HepG2 (cell line): Measurements from ENCODE around the gene GLB1L. TPM values are rescaled to one million over a fixed set of nuclear protein-coding genes. Genes with fewer than 3 reads are reported as not detected.

Source experiments
- ATAC-seq: fragments of 200-7000 bp; cut with Tn5 transposase; 3 replicates; pipeline ENCODE4 v1.9.1; 2020; ENCODE audit warnings: mild to moderate bottlenecking, moderate library complexity
- BruUV-seq: library from RNA; stranded (reverse); fragments of 400-500 nt; replicated peaks from 2 replicates; lab custom pipeline; 2021; lab: Mats Ljungman, UMichigan
- CTCF ChIA-PET: fragments of 300-600 bp; formaldehyde crosslinking; extraction: SDS; loops from one replicate; lab custom pipeline; 2021; ENCODE audit warnings: low total read pairs, inconsistent platforms, low intra/inter-chr PET ratio; lab: Yijun Ruan, JAX
- POLR2A ChIA-PET: fragments of 350-600 bp; sonication (Branson Sonifier 250); formaldehyde crosslinking; loops from one replicate; lab custom pipeline; 2020; ENCODE audit warnings: antibody characterized with exemption, inconsistent platforms; lab: Yijun Ruan, JAX
- DNase-seq: peaks from one replicate; pipeline ENCODE4 v3.0.0-alpha.2; 2015; ENCODE audit warnings: low spot score
- FAIRE-seq: peaks from 3 replicates; lab custom pipeline; 2011; peaks lifted over from hg19 to GRCh38; lab: Jason Lieb, UNC
- H2AFZ ChIP-seq: one replicate; pipeline ENCODE4 v1.6.1; 2011; ENCODE audit warnings: low read length, inconsistent platforms
- H3K27ac ChIP-seq: fragments of 300-600 bp; 3 replicates; pipeline ENCODE4 v1.8.0; 2011; ENCODE audit warnings: mixed run types, mild to moderate bottlenecking, mixed read lengths, low read length, inconsistent platforms; ENCODE audit not compliant: insufficient read depth; ENCODE audit errors: extremely low read length
- H3K27me3 ChIP-seq, 2 experiments: fragments of 200-600 bp in 1 of 2; 2 replicates in 1 of 2; 3 replicates in 1 of 2; pipeline versions ENCODE4 v1.6.0 to v1.8.0; 2011; ENCODE audit warnings: low read length in 2 of 2, mild to moderate bottlenecking in 2 of 2, moderate library complexity in 2 of 2, inconsistent platforms in 1 of 2; ENCODE audit not compliant: insufficient read depth in 2 of 2, control insufficient read depth in 1 of 2
- H3K36me3 ChIP-seq, 2 experiments: fragments of 200-600 bp in 1 of 2; replicated peaks in 1 of 2; 2 replicates in 1 of 2; 3 replicates in 1 of 2; pipeline versions ENCODE4 v1.5.1 to v1.8.0; 2011; ENCODE audit warnings: low read length in 2 of 2, inconsistent platforms in 1 of 2; ENCODE audit not compliant: insufficient read depth in 2 of 2, control insufficient read depth in 1 of 2
- H3K4me1 ChIP-seq: 2 replicates; pipeline ENCODE4 v1.5.1; 2012; ENCODE audit warnings: low read length, inconsistent platforms; ENCODE audit not compliant: insufficient read depth
- H3K4me2 ChIP-seq: 2 replicates; pipeline ENCODE4 v1.6.0; 2011; ENCODE audit warnings: low read depth, low read length, inconsistent platforms
- H3K4me3 ChIP-seq, 3 experiments: fragments of 200-600 bp in 1 of 3; sonication (generic), shearing (Covaris generic) in 1 of 3; replicated peaks in 1 of 3; 2 replicates each; pipeline ENCODE4 v1.5.1; 2011 to 2016; ENCODE audit warnings: low read length in 3 of 3, inconsistent platforms in 2 of 3, low read depth in 2 of 3, mild to moderate bottlenecking in 2 of 3, control low read depth in 1 of 3, mixed read lengths in 1 of 3; ENCODE audit not compliant: insufficient read depth in 1 of 3
- H3K79me2 ChIP-seq: one replicate; pipeline ENCODE4 v1.6.1; 2011; ENCODE audit warnings: low read length, inconsistent platforms; ENCODE audit not compliant: insufficient read depth
- H3K9ac ChIP-seq: 2 replicates; pipeline ENCODE4 v1.6.0; 2011; ENCODE audit warnings: mild to moderate bottlenecking, low read depth, low read length, inconsistent platforms; ENCODE audit not compliant: insufficient read depth
- H3K9me3 ChIP-seq: 2 replicates; pipeline ENCODE4 v1.5.1; 2012; ENCODE audit warnings: mild to moderate bottlenecking, low read length
- H4K20me1 ChIP-seq: 2 replicates; pipeline ENCODE4 v1.6.0; 2011; ENCODE audit warnings: inconsistent platforms, mild to moderate bottlenecking, low read length, moderate library complexity; ENCODE audit not compliant: insufficient read depth
- ARNT ChIP-seq: fragments of 450-650 bp; IDR thresholded peaks from 2 replicates; pipeline ENCODE4 v1.6.1; 2017
- FOXK1 ChIP-seq: sonication (generic); formaldehyde crosslinking; IDR thresholded peaks from 2 replicates; pipeline ENCODE4 v1.4.0; 2020; ENCODE audit warnings: low read depth, missing genetic modification reagents, borderline replicate concordance
- GTF3A ChIP-seq: sonication (generic); formaldehyde crosslinking; conservative IDR thresholded peaks from 2 replicates; pipeline ENCODE4 v1.4.0; 2020; ENCODE audit warnings: mild to moderate bottlenecking, missing genetic modification reagents
- HOXA9 ChIP-seq: sonication (generic); formaldehyde crosslinking; IDR thresholded peaks from 2 replicates; pipeline ENCODE4 v1.8.1; 2022; ENCODE audit warnings: missing genetic modification reagents, mild to moderate bottlenecking, moderate library complexity, borderline replicate concordance
- NAIF1 ChIP-seq: sonication (generic); formaldehyde crosslinking; IDR thresholded peaks from 2 replicates; pipeline ENCODE4 v1.5.0; 2020; ENCODE audit warnings: mild to moderate bottlenecking, missing genetic modification reagents, borderline replicate concordance
- POLR2AphosphoS5 ChIP-seq: IDR thresholded peaks from 2 replicates; pipeline ENCODE4 v1.6.1; 2012; ENCODE audit warnings: low read depth, low read length
- POLR2G ChIP-seq: fragments of 200-400 bp; formaldehyde crosslinking; IDR thresholded peaks from 2 replicates; pipeline ENCODE4 v1.6.1; 2018; ENCODE audit warnings: mild to moderate bottlenecking, low read depth, low read length, moderate library complexity
- REPIN1 ChIP-seq: sonication (generic); formaldehyde crosslinking; IDR thresholded peaks from 2 replicates; pipeline ENCODE4 v1.8.0; 2022; ENCODE audit warnings: missing genetic modification reagents, low read depth, mild to moderate bottlenecking, borderline replicate concordance
- ZFX ChIP-seq: sonication (generic); formaldehyde crosslinking; IDR thresholded peaks from 2 replicates; pipeline ENCODE4 v1.4.0; 2020; ENCODE audit warnings: mild to moderate bottlenecking, low read depth, missing genetic modification reagents, moderate library complexity
- ZFYVE20 ChIP-seq: sonication (generic); formaldehyde crosslinking; IDR thresholded peaks from 2 replicates; pipeline ENCODE4 v1.8.0; 2023; ENCODE audit warnings: low read depth, mild to moderate bottlenecking, moderate library complexity, missing genetic modification reagents, borderline replicate concordance
- ZNF224 ChIP-seq: sonication (generic); formaldehyde crosslinking; IDR thresholded peaks from 2 replicates; pipeline ENCODE4 v1.5.0; 2020; ENCODE audit warnings: mild to moderate bottlenecking, missing genetic modification reagents
- ZNF644 ChIP-seq: IDR thresholded peaks from 2 replicates; pipeline ENCODE4 v1.6.1; 2016; ENCODE audit warnings: low read depth
- ZNF737 ChIP-seq: sonication (generic); formaldehyde crosslinking; IDR thresholded peaks from 2 replicates; pipeline ENCODE4 v1.5.0; 2020; ENCODE audit warnings: missing genetic modification reagents, mild to moderate bottlenecking, borderline replicate concordance
- WGBS: methylation state at CpG from one replicate; pipeline ENCODE4 v1.1.6; 2017; ENCODE audit warnings: low lambda C conversion rate; 5-methylcytosine and 5-hydroxymethylcytosine counted together
- in situ Hi-C: cut with HindIII; loops from 2 replicates; pipeline ENCODE4 v1.10.0; 2017; ENCODE audit warnings: low pct_unique_long_range_greater_than_20kb; ENCODE audit not compliant: extremely low pct_ligation_motif_present
- intact Hi-C: fragments of 100-400 bp; cut with micrococcal nuclease; formaldehyde crosslinking; loops from one replicate; pipeline ENCODE4 v1.10.0; 2022; ENCODE audit not compliant: unreplicated experiment
- polyA plus RNA-seq, 8 experiments: library from polyadenylated mRNA; depleted of rRNA in 3 of 8; stranded (reverse) in 7 of 8; unstranded in 1 of 8; fragments of >200 nt; fragmentation: Illumina TruSeq in 4 of 8; extraction: Trizol in 4 of 8; gene quantifications; 2 replicates each; pipeline versions ENCODE4 v1.2.1 to v1.2.3, GENCODE V29; 2011 to 2016; ENCODE audit warnings: low read depth in 4 of 8, missing spikeins in 1 of 8, mixed read lengths in 1 of 8; ENCODE audit not compliant: insufficient read depth in 1 of 8
- total RNA-seq, 5 experiments: library from RNA; depleted of rRNA; stranded (reverse); fragments of >200 nt; fragmentation: Illumina TruSeq; extraction: Trizol; gene quantifications; 2 replicates each; pipeline ENCODE4 v1.2.3, GENCODE V29; 2016; ENCODE audit warnings: low read depth in 1 of 5
- TF ChIP-seq, protein P1 (sequence below): sonication (generic); formaldehyde crosslinking; IDR thresholded peaks from 2 replicates; pipeline ENCODE4 v1.4.0; 2020; ENCODE audit warnings: missing genetic modification reagents, mild to moderate bottlenecking, borderline replicate concordance

The GLB1L gene
- total and polyA plus RNA-seq, 2 of the 13 experiments (the other 11 are each of a cell fraction or from before 2014, with no cell fraction given): 6.8 to 7.3 TPM

DNA sequence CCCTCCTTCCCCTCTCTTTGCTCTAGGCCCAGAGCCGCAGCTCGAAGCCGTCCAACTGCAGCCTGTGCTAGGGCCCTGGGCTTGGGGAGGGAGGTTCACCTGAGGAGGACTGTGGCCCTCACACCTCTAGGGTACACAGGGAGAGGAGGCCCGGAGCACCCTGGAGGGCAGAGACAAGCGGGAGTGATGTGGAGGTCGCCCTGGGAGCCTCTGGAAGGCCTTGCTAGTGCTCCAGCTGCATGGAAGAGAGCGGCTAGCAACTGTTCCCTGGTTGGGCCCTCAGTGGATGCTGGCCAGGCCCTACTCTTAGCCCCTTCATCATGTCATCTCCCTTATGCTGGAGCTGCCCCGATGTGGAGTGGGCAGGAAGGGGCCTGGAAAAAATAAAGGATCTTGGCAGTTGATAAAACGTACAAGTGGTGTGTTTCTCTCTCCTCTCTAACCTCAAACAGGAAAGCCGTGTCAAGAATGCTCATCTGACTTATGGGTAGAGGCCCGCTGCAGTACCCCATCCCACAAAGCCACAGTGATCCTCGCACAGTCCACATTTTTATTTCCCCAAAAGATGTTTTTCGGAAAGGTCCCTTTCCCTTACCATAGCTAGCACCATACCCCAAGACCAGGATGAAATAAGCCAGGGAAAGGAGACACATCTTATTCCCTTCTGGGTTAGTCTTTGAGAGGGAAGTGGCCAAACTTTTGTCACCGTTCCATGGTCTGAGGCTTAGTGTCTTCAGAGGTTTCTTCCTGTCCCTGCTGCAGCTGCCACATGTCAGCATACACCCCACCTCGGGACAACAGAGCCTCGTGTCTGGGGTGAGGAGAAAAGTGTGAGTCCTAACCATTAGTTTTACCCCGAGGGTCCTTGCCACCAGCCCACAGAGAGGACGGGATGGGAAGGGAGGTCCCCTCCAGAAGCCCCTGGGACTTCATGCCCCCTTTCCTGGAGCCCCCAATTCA lies 35.7 kb downstream of the GLB1L start (continued):
- TF ChIP-seq FOXK1 (CRISPR knock-in tag): no peak
- TF ChIP-seq ZNF224 (CRISPR knock-in tag): no peak
- TF ChIP-seq POLR2AphosphoS5: peak; percentile 32
- peak; percentile 50; the same call in 1 of the 2 replicates for TF ChIP-seq HOXA9 (CRISPR knock-in tag)
- peak; percentile 66 for TF ChIP-seq POLR2G
- TF ChIP-seq ZNF737 (CRISPR knock-in tag): peak; percentile 26; the same call in 1 of the 2 replicates
- no peak for TF ChIP-seq ARNT
- TF ChIP-seq REPIN1 (CRISPR knock-in tag): no peak; the same call in 1 of the 2 replicates

DNA sequence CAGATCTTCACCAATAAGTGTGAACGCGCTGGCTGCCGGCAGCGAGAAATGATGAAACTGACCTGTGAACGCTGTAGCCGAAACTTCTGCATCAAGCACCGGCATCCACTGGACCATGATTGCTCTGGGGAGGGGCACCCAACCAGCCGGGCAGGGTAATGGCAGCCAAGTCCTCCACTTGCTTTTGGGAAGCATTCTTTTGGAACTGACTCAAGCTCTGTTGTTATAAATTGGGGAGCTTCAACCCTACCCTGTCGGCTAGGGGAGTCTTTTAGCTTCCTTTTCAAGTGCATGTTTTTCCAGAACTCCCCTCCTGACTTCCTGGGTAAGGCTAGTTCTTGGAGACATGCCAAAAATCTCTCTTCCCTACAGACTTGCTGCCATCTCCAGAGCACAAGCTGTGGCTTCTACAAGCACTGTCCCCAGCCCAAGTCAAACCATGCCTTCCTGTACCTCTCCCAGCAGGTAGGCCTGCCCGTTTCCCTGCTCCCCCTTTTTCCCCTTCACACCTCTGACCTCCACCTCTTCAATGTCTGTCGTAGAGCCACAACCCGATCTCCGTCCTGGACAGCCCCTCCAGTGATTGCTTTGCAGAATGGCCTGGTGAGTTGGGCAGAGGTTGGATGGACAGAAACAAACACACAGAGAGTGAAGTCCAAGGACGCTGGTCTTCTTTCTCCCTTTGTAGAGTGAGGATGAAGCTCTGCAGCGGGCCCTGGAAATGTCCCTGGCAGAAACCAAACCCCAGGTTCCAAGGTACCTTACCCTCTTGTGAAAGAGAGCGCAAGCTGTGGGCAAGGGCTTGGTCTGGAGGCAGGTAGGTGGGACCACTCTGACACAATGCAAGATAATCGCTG lies 37.1 kb downstream of the GLB1L start:
- ChIA-PET CTCF (interaction anchor here (2.6 kb wide), 1 partner anchor 37 kb away, joined by 8 read pairs; no protein-coding TSS in a partner anchor), POLR2A (interaction anchor here (0.7 to 5.6 kb wide), 22 partner anchors 9 to 363 kb away, joined by 3 to 227 read pairs (median 6); partner anchors contain the start of genes ABCB6, ANKZF1, ATG9A and CNPPD1)
- ATAC-seq: peak; percentile 53
- BruUV-seq: TSS peak; percentile 20
- Histone ChIP-seq H3K27ac (peak overlapping the region; percentile 95), H3K79me2 (peaks cover 6% of the 10 kb centered on the region), H3K9ac (peak overlapping the region; percentile 77), H4K20me1 (no peaks in the 10 kb centered on the region), H3K4me3 (peak overlapping the region; percentile 65 to 86 (median 69)), H3K9me3 (no peaks in the 10 kb centered on the region), H2AFZ (no peak overlapping the region), H3K27me3 (no peaks in the 10 kb centered on the region; a peak in 1 of 5 replicates), H3K4me1 (peaks cover 54% of the 10 kb centered on the region), H3K36me3 (peaks cover 18 to 32% of the 10 kb centered on the region in 2 experiments), H3K4me2 (peak overlapping the region; percentile 100)
- in situ Hi-C loops (loop anchor here (5.0 kb wide), 1 partner anchor 36 kb away; the partner anchor contains the start of gene SLC23A3), intact Hi-C loops (loop anchor here (1.0 kb wide), 3 partner anchors 9 to 48 kb away; partner anchors contain the start of gene NHEJ1)
- DNase-seq: peak; percentile 90
- peak; percentile 98 for FAIRE-seq
- 4% methylated on average over 17 of the region's 17 CpGs for WGBS
- TF ChIP-seq ZFYVE20 (CRISPR knock-in tag): no peak
- TF ChIP-seq, protein P1, sequence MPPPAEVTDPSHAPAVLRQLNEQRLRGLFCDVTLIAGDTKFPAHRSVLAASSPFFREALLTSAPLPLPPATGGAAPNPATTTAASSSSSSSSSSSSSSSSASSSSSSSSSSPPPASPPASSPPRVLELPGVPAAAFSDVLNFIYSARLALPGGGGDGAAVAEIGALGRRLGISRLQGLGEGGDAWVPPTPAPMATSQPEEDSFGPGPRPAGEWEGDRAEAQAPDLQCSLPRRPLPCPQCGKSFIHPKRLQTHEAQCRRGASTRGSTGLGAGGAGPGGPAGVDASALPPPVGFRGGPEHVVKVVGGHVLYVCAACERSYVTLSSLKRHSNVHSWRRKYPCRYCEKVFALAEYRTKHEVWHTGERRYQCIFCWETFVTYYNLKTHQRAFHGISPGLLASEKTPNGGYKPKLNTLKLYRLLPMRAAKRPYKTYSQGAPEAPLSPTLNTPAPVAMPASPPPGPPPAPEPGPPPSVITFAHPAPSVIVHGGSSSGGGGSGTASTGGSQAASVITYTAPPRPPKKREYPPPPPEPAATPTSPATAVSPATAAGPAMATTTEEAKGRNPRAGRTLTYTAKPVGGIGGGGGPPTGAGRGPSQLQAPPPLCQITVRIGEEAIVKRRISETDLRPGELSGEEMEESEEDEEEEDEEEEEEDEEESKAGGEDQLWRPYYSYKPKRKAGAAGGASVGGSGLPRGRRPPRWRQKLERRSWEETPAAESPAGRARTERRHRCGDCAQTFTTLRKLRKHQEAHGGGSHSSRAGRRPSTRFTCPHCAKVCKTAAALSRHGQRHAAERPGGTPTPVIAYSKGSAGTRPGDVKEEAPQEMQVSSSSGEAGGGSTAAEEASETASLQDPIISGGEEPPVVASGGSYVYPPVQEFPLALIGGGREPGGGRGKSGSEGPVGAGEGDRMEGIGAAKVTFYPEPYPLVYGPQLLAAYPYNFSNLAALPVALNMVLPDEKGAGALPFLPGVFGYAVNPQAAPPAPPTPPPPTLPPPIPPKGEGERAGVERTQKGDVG: peak; percentile 18; the same call in 1 of the 2 replicates
- peak; percentile 79 for TF ChIP-seq ZFX (CRISPR knock-in tag)
- no peak for TF ChIP-seq NAIF1 (CRISPR knock-in tag)
- no peak for TF ChIP-seq GTF3A (CRISPR knock-in tag)
- peak; percentile 99 for TF ChIP-seq ZNF644 (CRISPR knock-in tag)
